Measurements from ENCODE around the gene PARD3B. TPM values are rescaled to one million over a fixed set of nuclear protein-coding genes. Genes with fewer than 3 reads are reported as not detected.

The PARD3B gene
- total and polyA plus RNA-seq, 2 of the 13 experiments (the other 11 are each of a cell fraction or from before 2014, with no cell fraction given), result 0.71 to 2.3 TPM

- no peak for TF ChIP-seq KIAA2018 (CRISPR knock-in tag; IDR thresholded peaks at IDR 0.05; ENCODE audit: borderline replicate concordance)
- no peak for TF ChIP-seq TBL1XR1 (IDR thresholded peaks at IDR 0.05; ENCODE audit: borderline replicate concordance, low read length, partially characterized antibody)
- no peak for TF ChIP-seq ZNF598 (CRISPR knock-in tag; IDR thresholded peaks at IDR 0.05; ENCODE audit: borderline replicate concordance)
- TF ChIP-seq HOXD1 (CRISPR knock-in tag; IDR thresholded peaks at IDR 0.05), result no peak
- TF ChIP-seq ZNF431 (CRISPR knock-in tag; IDR thresholded peaks at IDR 0.05; ENCODE audit: borderline replicate concordance, low read depth), result no peak
- no peak for TF ChIP-seq ADNP (CRISPR knock-in tag; IDR thresholded peaks at IDR 0.05)
- TF ChIP-seq MAZ (IDR thresholded peaks at IDR 0.05; ENCODE audit: borderline replicate concordance, low read depth, low read length), result no peak
- no peak for TF ChIP-seq MAZ (CRISPR knock-in tag; IDR thresholded peaks at IDR 0.05; ENCODE audit: low read depth)
Observed at GRCh38 chr2:204504594-204504993, 40.7 kb upstream of the PARD3B start (continued).

Measured in HepG2 (cell line).